GM18873 (cell line): ENCODE data around the gene UTP20.

Experiments used
- ATAC-seq: cut with Tn5 transposase; IDR thresholded peaks from one replicate; pipeline ENCODE4 v1.9.1; 2021; ENCODE audit warnings: mild to moderate bottlenecking, moderate library complexity, moderate number of reproducible peaks; ENCODE audit not compliant: unreplicated experiment, low FRiP score

UTP20 gene

GRCh38 chr12:101280006-101280505 is at the start of gene UTP20:
Gene UTP20, plus strand, starts transcription at chr12:101280105. Its CDS starts 178 bp downstream, at chr12:101280283.
- peak; percentile 97 for ATAC-seq

GRCh38 chr12:101230547-101230946 is 49.4 kb upstream of the UTP20 start:
- no peak for ATAC-seq

- ATAC-seq, result no peak
Observed at GRCh38 chr12:101231636-101232035, 48.3 kb upstream of the UTP20 start.

GRCh38 chr12:101235686-101236085 is 44.2 kb upstream of the UTP20 start:
- ATAC-seq, result no peak

- no peak for ATAC-seq
Observed at GRCh38 chr12:101238306-101238705, 41.6 kb upstream of the UTP20 start.

GRCh38 chr12:101238800-101239329 is 41.0 kb upstream of the UTP20 start:
- no peak for ATAC-seq

GRCh38 chr12:101243074-101243473 is 36.8 kb upstream of the UTP20 start:
- ATAC-seq, result no peak

- ATAC-seq, result no peak
Observed at GRCh38 chr12:101243616-101244015, 36.3 kb upstream of the UTP20 start.

- ATAC-seq, result no peak
Observed at GRCh38 chr12:101256266-101256665, 23.6 kb upstream of the UTP20 start.

- ATAC-seq, result no peak
Observed at GRCh38 chr12:101257357-101257756, 22.5 kb upstream of the UTP20 start.

GRCh38 chr12:101267111-101267510 is 12.8 kb upstream of the UTP20 start:
- ATAC-seq, result no peak

- ATAC-seq, result no peak
Observed at GRCh38 chr12:101276433-101276832, 3.5 kb upstream of the UTP20 start.

- no peak for ATAC-seq
Observed at GRCh38 chr12:101277443-101277842, 2.5 kb upstream of the UTP20 start.

GRCh38 chr12:101287357-101287756 is 7.5 kb downstream of the UTP20 start:
- ATAC-seq, result no peak

- no peak for ATAC-seq
Observed at GRCh38 chr12:101297661-101298060, 17.8 kb downstream of the UTP20 start.

- no peak for ATAC-seq
Observed at GRCh38 chr12:101298426-101298825, 18.5 kb downstream of the UTP20 start.

- no peak for ATAC-seq
Observed at GRCh38 chr12:101299346-101299745, 19.4 kb downstream of the UTP20 start.

- no peak for ATAC-seq
Observed at GRCh38 chr12:101299931-101300330, 20.0 kb downstream of the UTP20 start.

- no peak for ATAC-seq
Observed at GRCh38 chr12:101302741-101303140, 22.8 kb downstream of the UTP20 start.

GRCh38 chr12:101305226-101305779 is 25.4 kb downstream of the UTP20 start:
- no peak for ATAC-seq

- ATAC-seq, result no peak
Observed at GRCh38 chr12:101305794-101306193, 25.9 kb downstream of the UTP20 start.

GRCh38 chr12:101322480-101322879 is 42.6 kb downstream of the UTP20 start:
- no peak for ATAC-seq
